Non-pigmented ciliary epithelial cell (primary cell): ENCODE data around the gene PANK1.
"Not testable (repeated sequence)": the region's sequence is repeated elsewhere in the genome, so short reads cannot be mapped to it uniquely, and the experiment has no call there.

Experiments
- DNase-seq: peaks from one replicate; pipeline ENCODE4 v3.0.0-alpha.2; 2010; ENCODE audit warnings: low read depth

PANK1 gene

GRCh38 chr10:89651916-89652573 lies 7.0 kb upstream of the PANK1 start:
- DNase-seq = no peak

GRCh38 chr10:89651205-89651915 lies 6.3 kb upstream of the PANK1 start:
- DNase-seq = no peak

GRCh38 chr10:89649051-89649450 lies 4.0 kb upstream of the PANK1 start:
- DNase-seq = no peak

- DNase-seq = no peak
Measured at GRCh38 chr10:89648074-89648473, 3.0 kb upstream of the PANK1 start.

- DNase-seq = no peak
Measured at GRCh38 chr10:89646889-89647657, 2.0 kb upstream of the PANK1 start.

GRCh38 chr10:89645742-89646172 lies 715 bp upstream of the PANK1 start:
- DNase-seq = no peak

GRCh38 chr10:89644691-89644966 lies 413 bp downstream of the PANK1 start:
- DNase-seq = no peak

GRCh38 chr10:89643812-89644690 lies 991 bp downstream of the PANK1 start:
- DNase-seq = peak; percentile 94

GRCh38 chr10:89643431-89643811 lies 1.6 kb downstream of the PANK1 start:
- no peak for DNase-seq

- no peak for DNase-seq
Measured at GRCh38 chr10:89642193-89642592, 2.8 kb downstream of the PANK1 start.

- DNase-seq = no peak
Measured at GRCh38 chr10:89640241-89640640, 4.8 kb downstream of the PANK1 start.

- no peak for DNase-seq
Measured at GRCh38 chr10:89639326-89639725, 5.7 kb downstream of the PANK1 start.

- no peak for DNase-seq
Measured at GRCh38 chr10:89637113-89637512, 7.9 kb downstream of the PANK1 start.

GRCh38 chr10:89634637-89635036 lies 10.4 kb downstream of the PANK1 start:
- DNase-seq = no peak

GRCh38 chr10:89633484-89633883 lies 11.6 kb downstream of the PANK1 start:
- peak; percentile 62 for DNase-seq

- no peak for DNase-seq
Measured at GRCh38 chr10:89632824-89633223, 12.2 kb downstream of the PANK1 start.

- no peak for DNase-seq
Measured at GRCh38 chr10:89627830-89628229, 17.2 kb downstream of the PANK1 start.

GRCh38 chr10:89625041-89625765 lies 19.8 kb downstream of the PANK1 start:
- DNase-seq = no peak

- no peak for DNase-seq
Measured at GRCh38 chr10:89624020-89624419, 21.0 kb downstream of the PANK1 start.

GRCh38 chr10:89622151-89622550 lies 22.9 kb downstream of the PANK1 start:
- no peak for DNase-seq

- no peak for DNase-seq
Measured at GRCh38 chr10:89621438-89621837, 23.6 kb downstream of the PANK1 start.

GRCh38 chr10:89620296-89620695 lies 24.7 kb downstream of the PANK1 start:
- not testable (repeated sequence) for DNase-seq
